Activated T-helper 1 cell treated with Interleukin-2 at 50 U/mL for 16 hours (primary cell): ENCODE results near the gene DSCAM.
"Not testable (repeated sequence)": the region's sequence is repeated elsewhere in the genome, so short reads cannot be mapped to it uniquely, and the experiment has no call there.

Experiments used
- DNase-seq: peaks from one replicate; pipeline ENCODE4 v3.0.0-alpha.2; 2020; ENCODE audit warnings: low read depth

The DSCAM gene

DNA sequence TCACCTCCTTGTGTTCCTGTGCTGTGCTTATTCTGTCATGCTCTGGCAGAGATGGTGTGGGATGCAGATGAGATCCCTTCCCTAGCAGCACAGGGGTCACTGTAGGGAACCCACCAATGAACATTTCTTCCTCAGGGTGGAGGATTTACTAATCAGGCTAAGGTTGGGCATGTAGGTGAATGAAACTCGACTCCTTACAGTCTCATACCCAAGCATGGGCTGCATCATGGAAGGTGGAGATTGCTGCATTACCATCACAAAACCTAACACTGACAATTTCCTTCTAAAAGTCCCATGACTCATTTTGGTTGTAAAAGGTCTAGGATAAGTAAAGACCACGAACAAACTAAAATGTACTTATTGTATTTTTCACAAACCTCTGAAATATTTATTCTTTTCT, 399.9 kb downstream of the DSCAM start:
- DNase-seq, result no peak

DNA sequence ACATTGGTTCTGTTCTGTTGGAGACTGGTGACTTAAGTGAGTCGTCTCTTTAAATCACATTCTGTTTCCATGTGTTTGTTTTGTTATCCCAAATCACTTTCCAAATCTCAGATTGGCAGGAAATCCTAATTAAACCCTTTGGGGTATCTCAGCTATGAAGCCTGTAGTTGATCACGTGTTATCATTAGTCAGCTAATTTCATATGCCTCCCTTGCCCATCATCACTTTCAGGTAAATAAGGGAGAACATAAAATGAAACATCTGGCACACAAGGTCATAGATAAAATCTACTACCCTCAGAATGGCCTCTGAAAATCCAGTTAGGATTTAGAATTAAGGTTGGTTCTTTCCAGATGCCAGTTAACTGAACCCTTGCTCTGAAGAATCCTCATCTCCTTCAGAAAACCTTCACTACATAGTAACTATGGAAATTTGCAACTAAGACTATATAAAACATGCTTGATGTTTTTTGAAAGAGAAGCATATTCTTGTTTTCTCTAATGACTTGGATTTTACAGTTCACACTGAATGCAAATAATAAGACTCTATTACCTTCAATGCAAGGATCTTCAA, 401.5 kb downstream of the DSCAM start:
- DNase-seq, result no peak

- DNase-seq, result not testable (repeated sequence)
Measured at GRCh38 chr21:40439581-40439980, 407.4 kb downstream of the DSCAM start.

DNA sequence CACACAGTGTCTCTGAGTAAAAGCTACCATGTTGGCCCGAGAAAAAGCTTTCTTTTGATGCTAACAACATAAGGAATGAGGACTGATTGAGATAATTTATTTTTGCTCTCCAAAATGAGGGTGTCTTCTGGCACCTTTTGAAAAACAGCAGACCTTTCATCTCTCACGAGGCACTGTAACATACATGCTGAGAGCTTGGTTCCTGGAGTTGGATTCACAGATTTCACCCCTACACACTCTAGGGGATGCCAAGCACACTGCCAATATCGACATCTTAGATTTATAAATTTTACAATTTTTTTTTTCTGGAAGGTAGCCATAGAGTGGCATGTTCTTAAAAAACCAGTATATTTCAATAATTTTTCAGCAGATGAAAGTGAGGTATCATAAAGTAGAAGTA, 408.3 kb downstream of the DSCAM start:
- DNase-seq, result no peak

GRCh38 chr21:40436261-40436660, 410.7 kb downstream of the DSCAM start:
- DNase-seq, result no peak

DNA sequence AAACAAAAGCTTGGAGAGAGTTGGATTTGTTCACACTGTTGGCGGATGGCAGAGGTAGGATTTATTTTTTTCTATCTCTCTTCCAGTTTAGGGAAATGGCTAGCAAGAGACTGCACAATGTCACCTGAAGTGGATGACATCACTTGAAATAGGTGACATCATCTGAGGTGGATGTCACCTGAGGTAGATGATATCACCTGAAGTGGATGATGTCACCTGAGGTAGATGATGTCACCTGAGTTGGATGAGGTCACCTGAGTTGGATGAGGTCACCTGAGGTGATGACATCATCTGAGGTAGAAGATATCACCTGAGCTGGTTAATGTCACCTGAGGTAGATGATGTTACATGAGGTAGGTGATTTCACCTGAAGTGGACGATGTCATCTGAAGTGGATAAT, 413.4 kb downstream of the DSCAM start:
- DNase-seq, result no peak

DNA sequence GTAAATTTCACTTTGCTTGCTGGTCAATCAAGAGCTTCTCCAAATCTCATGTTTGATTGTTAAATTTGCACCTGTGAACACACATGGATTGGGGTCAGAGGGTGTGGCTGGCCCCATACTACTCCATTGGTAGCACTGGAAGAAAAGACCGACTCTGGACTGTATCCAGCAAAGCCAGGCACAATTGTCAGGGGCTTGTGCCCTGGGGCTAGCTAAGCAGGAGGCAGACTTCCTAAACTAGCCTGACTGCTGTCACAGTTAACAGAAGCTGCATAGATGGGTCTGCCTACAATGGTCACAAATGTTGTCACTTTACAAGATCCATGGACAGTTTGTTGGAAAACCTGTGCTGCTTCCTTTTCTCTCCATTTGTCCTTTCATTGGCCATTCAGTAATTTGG, 421.0 kb downstream of the DSCAM start:
- DNase-seq, result no peak

DNA sequence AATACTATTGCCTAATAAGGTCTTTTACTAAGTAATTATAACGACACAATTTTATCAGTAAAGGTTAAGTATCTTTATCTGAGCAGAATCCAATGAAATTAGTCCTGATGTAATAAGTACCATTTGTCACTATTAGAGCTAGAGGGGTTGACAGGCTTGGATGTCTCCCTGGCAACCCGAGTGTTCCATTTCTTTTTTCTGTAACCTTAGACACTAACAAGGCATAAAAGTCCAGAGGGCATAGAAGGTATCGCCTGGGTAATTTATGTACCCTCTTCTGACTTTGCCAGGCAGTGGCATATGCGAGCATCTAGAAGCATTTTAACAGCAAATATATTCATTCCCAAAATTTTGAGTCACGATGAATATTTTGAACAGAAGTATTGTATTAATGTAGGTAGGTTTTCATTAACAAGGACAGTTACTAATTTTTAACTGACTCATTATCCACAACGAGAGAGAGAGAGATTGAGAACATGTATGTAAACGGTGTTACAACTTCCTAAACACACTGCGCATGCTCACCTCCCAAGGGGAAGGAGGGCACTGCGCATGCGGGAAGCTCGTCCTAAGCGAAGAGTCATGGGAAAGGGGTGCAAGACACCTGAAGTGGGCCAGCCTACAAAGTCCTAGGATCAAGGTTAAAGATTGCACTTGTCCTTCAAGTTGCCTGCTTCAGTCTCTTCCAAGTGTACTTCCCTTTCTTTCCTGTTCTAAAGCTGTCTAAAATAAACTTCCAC, 423.9 kb downstream of the DSCAM start:
- no peak for DNase-seq

DNA sequence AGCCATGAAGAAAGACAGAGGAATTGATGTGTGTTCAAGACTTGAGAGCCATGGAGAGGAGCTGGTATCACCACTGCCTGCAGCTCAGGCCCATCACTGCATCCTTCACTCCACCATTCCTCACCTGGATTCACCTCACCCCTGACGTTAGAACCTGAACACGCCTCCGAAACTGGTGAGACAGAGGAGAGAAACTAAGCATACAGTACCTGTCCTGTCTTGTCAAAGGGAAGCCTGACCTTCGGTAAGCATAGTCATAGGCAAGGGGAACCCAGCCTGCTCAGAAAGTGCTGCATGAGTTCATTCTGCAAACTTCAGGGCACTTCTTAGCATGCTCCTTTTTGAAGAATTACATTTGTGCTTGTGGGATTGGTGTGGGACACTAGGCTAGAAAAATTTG, 425.8 kb downstream of the DSCAM start:
- no peak for DNase-seq

DNA sequence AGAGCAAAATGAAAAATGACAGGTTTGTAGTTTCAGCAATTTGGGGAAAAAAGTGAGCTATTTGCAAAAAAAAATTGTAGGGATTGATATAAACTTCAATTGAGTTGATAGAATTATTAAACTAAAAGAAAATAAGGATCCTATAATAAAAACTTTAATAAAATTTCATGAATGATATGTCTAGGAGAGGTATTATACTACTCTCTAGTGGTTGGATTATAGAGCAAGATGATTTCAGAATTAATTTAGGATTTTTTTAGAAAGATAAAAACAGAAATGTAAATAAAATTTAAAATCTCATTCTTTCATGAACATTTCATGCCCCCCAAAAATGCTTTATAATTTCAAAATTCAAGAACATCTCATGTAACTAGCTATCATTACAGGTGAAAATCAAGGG, 430.4 kb downstream of the DSCAM start:
- DNase-seq, result no peak

- DNase-seq, result no peak
Measured at GRCh38 chr21:40408561-40408960, 438.4 kb downstream of the DSCAM start.

- no peak for DNase-seq
Measured at GRCh38 chr21:40404396-40404800, 442.6 kb downstream of the DSCAM start.

DNA sequence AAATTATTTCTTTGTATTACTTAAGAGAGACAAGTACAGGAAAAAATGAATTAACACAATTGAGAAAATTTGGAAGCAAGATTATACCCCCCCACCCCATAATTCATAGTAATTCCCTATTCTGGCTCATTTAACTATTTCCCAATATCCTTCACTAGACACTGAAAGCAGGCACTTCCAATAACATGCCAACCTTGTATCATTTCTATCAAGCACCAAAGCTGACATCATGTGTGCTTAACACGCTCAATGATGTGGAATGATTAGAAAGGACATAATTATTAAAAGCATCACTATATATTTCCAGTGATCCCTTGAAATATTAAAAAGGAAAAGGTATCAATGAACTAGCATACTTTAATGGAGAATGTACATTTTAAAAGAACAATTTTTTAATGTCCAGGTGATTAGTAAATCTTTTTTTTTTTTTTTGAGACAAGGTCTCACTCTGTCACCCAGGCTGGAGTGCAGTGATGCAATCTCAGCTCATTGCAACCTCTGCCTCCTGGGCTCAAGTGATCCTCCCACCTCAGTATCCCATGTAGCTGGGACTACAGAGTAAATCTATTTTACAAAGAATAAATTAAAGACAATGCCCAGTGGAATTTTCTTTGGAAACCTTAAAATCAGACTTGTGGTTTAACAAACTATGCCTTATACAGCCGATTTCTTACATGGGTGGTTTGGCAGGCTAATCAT, 443.9 kb downstream of the DSCAM start:
- no peak for DNase-seq

GRCh38 chr21:40395732-40396131, 451.2 kb downstream of the DSCAM start:
- DNase-seq, result no peak

GRCh38 chr21:40393066-40393465, 453.9 kb downstream of the DSCAM start:
- DNase-seq, result no peak

DNA sequence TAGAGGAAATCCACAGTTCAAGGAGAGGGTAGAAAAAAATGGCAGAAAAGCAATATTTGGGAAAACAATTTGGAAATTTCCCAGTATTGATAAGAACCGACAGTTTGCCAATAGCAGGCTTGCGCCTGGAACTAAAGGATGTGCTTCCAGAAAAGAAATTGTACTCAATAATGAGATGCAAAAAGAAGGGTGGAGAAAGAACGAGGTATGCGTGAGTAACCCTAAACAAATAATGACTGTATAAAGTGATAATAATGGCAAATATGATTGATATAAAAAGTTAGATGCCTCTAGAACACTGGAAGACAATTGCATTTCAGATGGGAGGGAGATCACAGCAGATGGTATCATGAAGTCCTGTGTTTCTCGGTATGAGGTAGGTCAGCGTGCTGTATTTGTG, 458.9 kb downstream of the DSCAM start:
- DNase-seq, result no peak

DNA sequence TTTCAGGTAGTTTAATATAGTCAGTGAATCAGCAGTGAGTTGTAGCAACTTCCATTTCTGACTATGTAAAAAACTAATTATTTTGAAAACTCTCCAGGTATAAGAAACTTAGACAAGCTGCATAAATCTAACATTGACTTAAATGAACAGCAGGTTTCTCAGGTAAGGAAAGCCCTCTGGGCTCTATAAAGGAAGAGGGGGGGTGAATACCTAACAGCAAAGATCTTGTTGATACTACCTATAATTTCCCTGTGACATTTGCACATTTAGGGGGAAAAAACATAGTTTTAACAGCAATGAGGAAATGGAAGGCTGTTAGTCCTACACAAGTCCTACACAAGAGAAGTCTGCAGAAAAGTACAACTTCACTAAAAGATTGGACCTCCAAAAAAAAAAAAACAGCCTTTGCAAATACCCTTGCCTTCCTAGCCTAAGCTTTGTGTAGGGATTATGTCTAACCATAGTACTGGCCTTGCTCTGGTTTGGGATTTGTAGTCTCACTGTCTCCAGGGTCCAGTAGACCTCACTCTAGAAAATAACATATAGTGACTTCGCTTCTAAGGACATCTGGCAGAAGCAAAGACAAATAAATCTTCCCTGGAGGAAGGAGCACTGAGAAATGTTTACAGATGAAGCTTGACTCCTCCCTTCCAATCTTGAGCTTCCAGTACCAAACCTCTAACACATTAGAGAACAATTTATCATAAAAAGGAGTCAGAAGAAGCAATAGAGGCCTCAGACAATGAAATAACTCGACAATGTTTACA, 459.8 kb downstream of the DSCAM start:
- DNase-seq, result no peak

- no peak for DNase-seq
Measured at GRCh38 chr21:40386294-40386911, 460.6 kb downstream of the DSCAM start.

GRCh38 chr21:40385883-40386282, 461.1 kb downstream of the DSCAM start:
- DNase-seq, result no peak

DNA sequence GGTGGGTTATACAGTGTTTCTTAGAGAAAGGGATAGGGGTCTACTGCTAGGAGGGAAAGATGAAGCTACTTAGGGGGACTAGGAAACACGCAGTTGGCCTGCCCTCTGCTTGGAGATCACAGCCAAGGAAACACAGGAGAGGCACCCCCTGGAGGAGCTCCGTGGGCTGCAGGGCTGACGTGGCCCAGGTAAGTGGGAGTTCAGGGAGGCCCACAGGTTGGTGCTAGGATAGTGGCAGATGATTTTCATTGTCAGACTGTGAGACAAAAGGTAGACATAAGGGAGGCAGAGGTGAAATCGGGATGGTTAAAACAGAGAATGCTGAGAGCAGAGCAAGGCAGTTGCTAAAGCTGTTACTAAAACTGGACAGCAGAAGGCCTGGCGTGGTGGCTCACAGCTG, 463.0 kb downstream of the DSCAM start:
- no peak for DNase-seq

GRCh38 chr21:40381111-40381510, 465.8 kb downstream of the DSCAM start:
- no peak for DNase-seq
